Right lobe of liver (tissue), 6 donors: ENCODE data around the gene KRTAP9-3. TPM values are rescaled to one million over a fixed set of nuclear protein-coding genes. Genes with fewer than 3 reads are reported as not detected.
"Not testable (repeated sequence)": the region's sequence is repeated elsewhere in the genome, so short reads cannot be mapped to it uniquely, and the experiment has no call there.

Experiments
- ATAC-seq, 4 donors: fragments of 200-7000 bp; cut with Tn5 transposase; one replicate each; pipeline ENCODE4 v1.9.1; 2020; ENCODE audit warnings: mild to moderate bottlenecking in 4 of 4, moderate library complexity in 4 of 4
- DNase-seq, 3 donors: peaks; one replicate each; pipeline ENCODE4 v3.0.0-alpha.2; 2020
- H3K27ac ChIP-seq, 3 donors: fragments of 200-600 bp; one replicate each; pipeline ENCODE4 v1.8.0; 2022
- H3K27me3 ChIP-seq, 2 donors: fragments of 200-600 bp; one replicate each; pipeline ENCODE4 v1.8.0; 2022
- H3K36me3 ChIP-seq, 4 donors: fragments of 200-600 bp; sonication (generic) in 1 of 4; one replicate each; pipeline versions ENCODE4 v1.5.1 to v1.8.0; 2017 to 2022; ENCODE audit warnings: control low read depth in 1 of 4
- H3K4me1 ChIP-seq, 4 donors: fragments of 200-600 bp; sonication (generic) in 1 of 4; one replicate each; pipeline versions ENCODE4 v1.5.1 to v1.8.0; 2017 to 2022; ENCODE audit warnings: control low read depth in 1 of 4
- H3K4me3 ChIP-seq, 3 donors: fragments of 200-600 bp; one replicate each; pipeline ENCODE4 v1.8.0; 2022
- H3K9me3 ChIP-seq, 4 donors: fragments of 200-600 bp; sonication (generic) in 1 of 4; one replicate each; pipeline versions ENCODE4 v1.5.1 to v1.8.0; 2017 to 2022; ENCODE audit warnings: control low read depth in 1 of 4
- POLR2A ChIP-seq: fragments of 450-650 bp; IDR thresholded peaks from one replicate; pipeline ENCODE4 v1.6.1; 2017; ENCODE audit warnings: antibody characterized with exemption, mild to moderate bottlenecking
- WGBS: methylation state at CpG from one replicate; pipeline ENCODE4 v1.1.6; 2018; ENCODE audit warnings: low coverage, low lambda C conversion rate; ENCODE audit not compliant: insufficient coverage; ENCODE audit errors: missing lambda C conversion rate; 5-methylcytosine and 5-hydroxymethylcytosine counted together
- intact Hi-C, 2 donors: fragments of 100-400 bp; cut with DNase I; formaldehyde crosslinking; loops; one replicate each; pipeline versions ENCODE4 v1.11.2 to v1.14.1; 2022
- total RNA-seq, 6 experiments: library from RNA; depleted of rRNA in 2 of 6; stranded (reverse); fragments of >200 nt in 2 of 6; fragmentation: NEBNext Ultra II Directional in 3 of 6; extraction: Animal tissue kit (Norgen Biotek cat#: 25700) in 3 of 6; gene quantifications; one replicate each; pipeline versions ENCODE4 v1.1.0 to v1.2.4, GENCODE V29; 2016 to 2023
- TF ChIP-seq, protein P1 (sequence below), 4 donors: fragments of 200-600 bp in 3 of 4; fragments of 450-650 bp in 1 of 4; IDR thresholded peaks; one replicate each; pipeline versions ENCODE4 v1.5.1 to v1.8.0; 2016 to 2022; ENCODE audit warnings: antibody characterized with exemption in 4 of 4, mild to moderate bottlenecking in 2 of 4
- donor health status: DM: no; HTN: yes; CAD: no.
- donor health status: DM: no; HTN: no; CAD: no.
- donor health status: DM: no; HTN: no; CAD: no.
- donor health status: DM: no; HTN: yes; CAD: no.
- donor health status: DM: no; HTN: yes; CAD: no.

The KRTAP9-3 gene
- total RNA-seq, 6 experiments from 2014 or later: not detected

DNA sequence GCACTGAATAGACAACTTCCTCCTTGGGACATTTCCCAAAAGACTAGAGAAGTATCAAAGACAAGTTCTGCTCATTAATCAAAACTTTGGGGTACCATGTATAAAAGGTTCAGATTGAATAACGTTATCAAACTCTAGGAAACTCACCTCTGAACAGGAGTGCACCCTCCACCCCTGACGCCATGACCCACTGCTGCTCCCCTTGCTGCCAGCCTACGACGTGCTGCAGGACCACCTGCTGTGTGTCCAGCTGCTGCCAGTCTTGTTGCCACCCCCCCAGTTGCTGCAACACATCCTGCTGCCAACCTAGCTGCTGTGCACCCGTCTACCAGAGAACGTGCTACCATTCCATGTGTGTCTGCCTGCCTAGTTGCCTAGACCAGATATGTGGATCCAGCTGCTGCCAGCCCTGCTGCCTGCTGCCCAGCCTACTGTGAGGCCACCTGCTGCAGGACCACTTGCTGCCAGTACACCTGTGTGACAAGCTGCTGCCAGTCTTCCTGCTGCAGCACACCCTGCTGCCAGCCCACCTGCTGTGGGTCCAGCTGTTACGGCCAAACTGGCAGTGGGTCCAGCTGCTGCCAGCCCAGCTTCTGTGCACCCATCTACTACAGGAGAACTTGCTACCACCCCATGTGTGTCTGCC is 19.6 kb upstream of the KRTAP9-3 start:
- Histone ChIP-seq H3K27me3 (peaks cover 0 to 5% of the 10 kb centered on the region in 2 donors), H3K4me3 (no peak overlapping the region), H3K9me3 (no peaks in the 10 kb centered on the region), H3K27ac (no peak overlapping the region), H3K4me1 (no peaks in the 10 kb centered on the region), H3K36me3 (no peaks in the 10 kb centered on the region)
- WGBS: 41% methylated on average over 5 of the region's 7 CpGs
- no peak for TF ChIP-seq POLR2A
- TF ChIP-seq, protein P1, sequence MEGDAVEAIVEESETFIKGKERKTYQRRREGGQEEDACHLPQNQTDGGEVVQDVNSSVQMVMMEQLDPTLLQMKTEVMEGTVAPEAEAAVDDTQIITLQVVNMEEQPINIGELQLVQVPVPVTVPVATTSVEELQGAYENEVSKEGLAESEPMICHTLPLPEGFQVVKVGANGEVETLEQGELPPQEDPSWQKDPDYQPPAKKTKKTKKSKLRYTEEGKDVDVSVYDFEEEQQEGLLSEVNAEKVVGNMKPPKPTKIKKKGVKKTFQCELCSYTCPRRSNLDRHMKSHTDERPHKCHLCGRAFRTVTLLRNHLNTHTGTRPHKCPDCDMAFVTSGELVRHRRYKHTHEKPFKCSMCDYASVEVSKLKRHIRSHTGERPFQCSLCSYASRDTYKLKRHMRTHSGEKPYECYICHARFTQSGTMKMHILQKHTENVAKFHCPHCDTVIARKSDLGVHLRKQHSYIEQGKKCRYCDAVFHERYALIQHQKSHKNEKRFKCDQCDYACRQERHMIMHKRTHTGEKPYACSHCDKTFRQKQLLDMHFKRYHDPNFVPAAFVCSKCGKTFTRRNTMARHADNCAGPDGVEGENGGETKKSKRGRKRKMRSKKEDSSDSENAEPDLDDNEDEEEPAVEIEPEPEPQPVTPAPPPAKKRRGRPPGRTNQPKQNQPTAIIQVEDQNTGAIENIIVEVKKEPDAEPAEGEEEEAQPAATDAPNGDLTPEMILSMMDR (IDR thresholded peaks at IDR 0.05): no peak
- DNase-seq: no peak
- intact Hi-C loops: no loop called here
- no peak for ATAC-seq

DNA sequence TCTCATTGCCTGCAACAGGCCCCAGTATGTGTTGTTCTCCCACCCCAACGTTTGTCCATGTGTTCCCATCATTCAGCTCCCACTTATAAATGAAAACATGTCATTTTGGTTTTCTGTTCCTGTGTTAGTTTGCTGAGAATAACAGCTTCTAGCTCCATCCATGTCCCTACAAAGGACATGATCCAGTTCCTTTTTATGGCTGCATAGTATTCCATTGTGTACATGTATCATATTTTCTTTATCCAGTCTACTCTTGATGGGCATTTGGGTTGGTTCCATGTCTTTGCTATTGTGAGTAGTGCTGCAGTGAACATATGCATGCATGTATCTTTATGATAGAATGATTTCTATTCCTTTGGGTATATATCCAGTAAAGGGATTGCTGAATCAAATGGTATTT is 16.6 kb upstream of the KRTAP9-3 start:
- H3K4me3 ChIP-seq: no peak overlapping the region
- intact Hi-C loops: no loop called here
- H3K9me3 ChIP-seq: no peaks in the 10 kb centered on the region
- WGBS: 18% methylated on average over 1 of the region's 1 CpG
- H3K27me3 ChIP-seq: peaks cover 0 to 5% of the 10 kb centered on the region in 2 donors
- no peaks in the 10 kb centered on the region for H3K36me3 ChIP-seq
- DNase-seq: no peak
- H3K4me1 ChIP-seq: no peaks in the 10 kb centered on the region
- no peak for ATAC-seq
- no peak overlapping the region for H3K27ac ChIP-seq
- TF ChIP-seq, protein P1 (IDR thresholded peaks at IDR 0.05): no peak
- TF ChIP-seq POLR2A: no peak

DNA sequence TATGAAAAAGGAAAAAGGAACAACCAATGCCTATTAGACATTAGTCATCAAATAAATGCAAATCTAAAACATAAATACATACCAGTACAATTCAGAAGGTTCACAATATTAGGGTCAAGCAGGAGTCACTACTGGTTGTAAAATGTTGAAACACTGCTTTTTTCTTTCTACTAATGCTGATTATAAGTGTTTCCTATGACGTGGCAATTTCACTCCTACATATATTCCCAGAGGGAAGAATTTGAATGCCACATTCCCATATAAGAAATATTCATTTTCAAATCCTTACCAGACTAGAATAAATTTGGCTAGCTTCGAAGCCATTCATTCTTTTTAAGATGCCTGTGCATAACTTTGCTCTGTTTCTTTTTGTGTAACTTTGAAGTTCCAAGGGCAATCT is 8.4 kb upstream of the KRTAP9-3 start:
- intact Hi-C loops: no loop called here
- WGBS: 34% methylated on average over 2 of the region's 2 CpGs
- no peaks in the 10 kb centered on the region for H3K9me3 ChIP-seq

DNA sequence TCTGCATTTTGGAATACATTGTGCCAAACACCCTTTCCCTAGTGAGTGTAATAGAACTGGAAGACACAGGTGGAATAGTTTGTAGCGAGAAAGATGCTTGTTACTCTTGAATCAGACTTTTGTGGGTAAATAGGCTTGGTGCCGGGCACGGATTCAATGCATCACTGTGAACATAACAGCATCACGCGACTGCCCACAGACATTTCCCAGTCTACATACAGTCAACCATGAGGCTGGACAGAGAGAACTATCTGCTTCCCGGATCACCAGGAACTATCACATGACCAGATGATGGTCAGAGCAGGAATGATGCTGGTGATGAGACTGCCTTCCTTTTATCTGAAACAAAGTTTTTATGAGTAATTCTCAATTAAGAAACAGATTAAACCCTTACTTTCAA is 6.2 kb upstream of the KRTAP9-3 start:
- DNase-seq (no peak), ATAC-seq (no peak)
- H3K9me3 ChIP-seq: no peaks in the 10 kb centered on the region
- no peak overlapping the region for H3K4me3 ChIP-seq
- H3K36me3 ChIP-seq: no peaks in the 10 kb centered on the region
- intact Hi-C loops: no loop called here
- H3K27me3 ChIP-seq: no peaks in the 10 kb centered on the region
- 76% methylated on average over 4 of the region's 6 CpGs for WGBS
- H3K4me1 ChIP-seq: no peaks in the 10 kb centered on the region
- TF ChIP-seq POLR2A: no peak
- TF ChIP-seq, protein P1 (IDR thresholded peaks at IDR 0.05): no peak
- no peak overlapping the region for H3K27ac ChIP-seq

More for the DNA sequence above, 8.4 kb upstream of the KRTAP9-3 start:
- Histone ChIP-seq H3K36me3 (no peaks in the 10 kb centered on the region), H3K4me3 (no peak overlapping the region), H3K4me1 (no peaks in the 10 kb centered on the region), H3K27me3 (no peaks in the 10 kb centered on the region), H3K27ac (no peak overlapping the region)
- ATAC-seq: no peak
- TF ChIP-seq, protein P1 (IDR thresholded peaks at IDR 0.05): no peak
- TF ChIP-seq POLR2A: no peak
- DNase-seq: no peak

- H3K27me3 ChIP-seq, H3K4me3 ChIP-seq, H3K4me1 ChIP-seq, H3K9me3 ChIP-seq, intact Hi-C loops, ATAC-seq, DNase-seq, H3K36me3 ChIP-seq, H3K27ac ChIP-seq: not testable (repeated sequence)
- no CpG with 5 or more reads among the region's 4 CpGs for WGBS
Observed at GRCh38 chr17:41226598-41227095, 5.6 kb upstream of the KRTAP9-3 start, which contains the start of gene KRTAP9-2. Gene KRTAP9-2 (plus strand): TSS chr17:41226648. CDS start chr17:41226655, 7 bp downstream.
